NCI-H345 treated with DMSO at 0.1 percent for 48 hours (cell line): ENCODE results near the gene EXD1.
"Not testable (repeated sequence)": the region's sequence is repeated elsewhere in the genome, so short reads cannot be mapped to it uniquely, and the experiment has no call there.

Source experiments
- DNase-seq: peaks from one replicate; lab custom pipeline; 2025; ENCODE audit not compliant: unreplicated experiment; lab: John Stamatoyannopoulos, UW

The EXD1 gene

GRCh38 chr15:41150279-41150678 is 80.3 kb downstream of the EXD1 start:
- no peak for DNase-seq

- DNase-seq, result no peak
Measured at GRCh38 chr15:41148065-41148464, 82.5 kb downstream of the EXD1 start.

GRCh38 chr15:41139619-41140018 is 90.9 kb downstream of the EXD1 start:
- DNase-seq, result no peak

GRCh38 chr15:41139112-41139511 is 91.4 kb downstream of the EXD1 start:
- not testable (repeated sequence) for DNase-seq

- not testable (repeated sequence) for DNase-seq
Measured at GRCh38 chr15:41135580-41135979, 95.0 kb downstream of the EXD1 start.

- no peak for DNase-seq
Measured at GRCh38 chr15:41133454-41133853, 97.1 kb downstream of the EXD1 start.
